SU-DHL-6 (cell line): ENCODE data around the gene DCLK1.

Experiments
- EZH2phosphoT487 ChIP-seq: fragments of 200-600 bp; sonication (generic), shearing (Covaris generic); conservative IDR thresholded peaks from 2 replicates; pipeline ENCODE4 v1.6.1; 2018; ENCODE audit warnings: mild to moderate bottlenecking, antibody characterized with exemption, low read length, moderate library complexity, mixed read lengths
- TF ChIP-seq, protein P1 (sequence below): fragments of 200-600 bp; sonication (generic); IDR thresholded peaks from one replicate; pipeline ENCODE4 v1.5.1; 2017; ENCODE audit warnings: antibody characterized with exemption, mild to moderate bottlenecking, low read length, moderate library complexity; ENCODE audit not compliant: insufficient read depth, poor library complexity, severe bottlenecking

DNA sequence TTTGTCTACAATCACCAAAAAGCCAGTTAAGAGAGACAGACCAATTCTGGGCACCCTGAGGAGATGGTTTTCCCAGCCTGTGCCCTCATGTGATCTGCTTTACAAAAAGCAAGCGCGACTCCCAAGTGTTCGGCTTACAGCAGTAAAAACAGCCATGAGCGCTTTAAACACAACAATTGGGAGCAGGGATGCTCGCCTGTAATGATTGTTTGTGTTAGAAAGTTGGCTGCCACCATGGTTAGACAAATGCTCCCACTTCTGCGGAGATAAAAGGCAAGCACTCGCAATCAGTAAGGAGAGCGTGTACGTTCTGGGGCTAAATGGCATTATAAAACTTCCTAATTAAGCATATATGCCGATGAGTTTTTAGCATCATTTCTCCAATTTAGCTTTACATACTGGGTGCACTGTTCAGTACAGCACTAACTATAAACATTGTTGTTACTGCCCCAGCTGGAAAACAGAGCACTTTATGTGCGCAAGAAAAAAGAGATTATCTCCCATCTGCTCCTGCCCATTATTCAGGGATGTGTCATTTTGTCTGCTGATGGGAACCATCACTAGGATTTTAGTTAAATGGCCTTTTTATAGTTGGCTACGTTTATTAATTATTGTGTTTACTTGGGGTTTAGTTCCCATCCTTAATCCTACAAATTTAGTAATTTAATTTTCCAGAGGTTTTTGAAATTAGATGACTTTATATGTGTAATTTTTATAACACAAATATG lies 345.4 kb downstream of the DCLK1 start:
- TF ChIP-seq, protein P1, sequence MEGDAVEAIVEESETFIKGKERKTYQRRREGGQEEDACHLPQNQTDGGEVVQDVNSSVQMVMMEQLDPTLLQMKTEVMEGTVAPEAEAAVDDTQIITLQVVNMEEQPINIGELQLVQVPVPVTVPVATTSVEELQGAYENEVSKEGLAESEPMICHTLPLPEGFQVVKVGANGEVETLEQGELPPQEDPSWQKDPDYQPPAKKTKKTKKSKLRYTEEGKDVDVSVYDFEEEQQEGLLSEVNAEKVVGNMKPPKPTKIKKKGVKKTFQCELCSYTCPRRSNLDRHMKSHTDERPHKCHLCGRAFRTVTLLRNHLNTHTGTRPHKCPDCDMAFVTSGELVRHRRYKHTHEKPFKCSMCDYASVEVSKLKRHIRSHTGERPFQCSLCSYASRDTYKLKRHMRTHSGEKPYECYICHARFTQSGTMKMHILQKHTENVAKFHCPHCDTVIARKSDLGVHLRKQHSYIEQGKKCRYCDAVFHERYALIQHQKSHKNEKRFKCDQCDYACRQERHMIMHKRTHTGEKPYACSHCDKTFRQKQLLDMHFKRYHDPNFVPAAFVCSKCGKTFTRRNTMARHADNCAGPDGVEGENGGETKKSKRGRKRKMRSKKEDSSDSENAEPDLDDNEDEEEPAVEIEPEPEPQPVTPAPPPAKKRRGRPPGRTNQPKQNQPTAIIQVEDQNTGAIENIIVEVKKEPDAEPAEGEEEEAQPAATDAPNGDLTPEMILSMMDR, result no peak
- TF ChIP-seq EZH2phosphoT487, result no peak
